Bronchial epithelial cell (primary cell): Measurements from ENCODE around the gene TUSC2. TPM values are rescaled to one million over a fixed set of nuclear protein-coding genes. Genes with fewer than 3 reads are reported as not detected.

ENCODE experiments used
- DNase-seq: peaks from one replicate; pipeline ENCODE4 v3.0.0-alpha.2; 2010; ENCODE audit warnings: low read depth
- FAIRE-seq: peaks from 2 replicates; lab custom pipeline; 2011; peaks lifted over from hg19 to GRCh38; lab: Jason Lieb, UNC
- H3K27me3 ChIP-seq: 2 replicates; pipeline ENCODE4 v1.5.1; 2011; ENCODE audit warnings: low read length; ENCODE audit not compliant: control insufficient read depth, insufficient read depth
- H3K36me3 ChIP-seq: 2 replicates; pipeline ENCODE4 v1.5.1; 2011; ENCODE audit warnings: low read length; ENCODE audit not compliant: control insufficient read depth, insufficient read depth
- H3K4me3 ChIP-seq: 2 replicates; pipeline ENCODE4 v1.5.1; 2011; ENCODE audit warnings: mild to moderate bottlenecking, low read depth, low read length, control low read depth
- CTCF ChIP-seq: IDR thresholded peaks from 2 replicates; pipeline ENCODE4 v1.5.1; 2011; ENCODE audit warnings: mild to moderate bottlenecking, moderate library complexity, low read length, control low read depth, inconsistent platforms; ENCODE audit not compliant: insufficient read depth, severe bottlenecking
- total RNA-seq: library from RNA; depleted of rRNA; stranded (reverse); fragments of >200 nt; gene quantifications from 2 replicates; pipeline ENCODE4 v1.2.1, GENCODE V29; 2014

The TUSC2 gene
- total RNA-seq, 1 donor from 2014 or later, result 21.9 TPM

DNA sequence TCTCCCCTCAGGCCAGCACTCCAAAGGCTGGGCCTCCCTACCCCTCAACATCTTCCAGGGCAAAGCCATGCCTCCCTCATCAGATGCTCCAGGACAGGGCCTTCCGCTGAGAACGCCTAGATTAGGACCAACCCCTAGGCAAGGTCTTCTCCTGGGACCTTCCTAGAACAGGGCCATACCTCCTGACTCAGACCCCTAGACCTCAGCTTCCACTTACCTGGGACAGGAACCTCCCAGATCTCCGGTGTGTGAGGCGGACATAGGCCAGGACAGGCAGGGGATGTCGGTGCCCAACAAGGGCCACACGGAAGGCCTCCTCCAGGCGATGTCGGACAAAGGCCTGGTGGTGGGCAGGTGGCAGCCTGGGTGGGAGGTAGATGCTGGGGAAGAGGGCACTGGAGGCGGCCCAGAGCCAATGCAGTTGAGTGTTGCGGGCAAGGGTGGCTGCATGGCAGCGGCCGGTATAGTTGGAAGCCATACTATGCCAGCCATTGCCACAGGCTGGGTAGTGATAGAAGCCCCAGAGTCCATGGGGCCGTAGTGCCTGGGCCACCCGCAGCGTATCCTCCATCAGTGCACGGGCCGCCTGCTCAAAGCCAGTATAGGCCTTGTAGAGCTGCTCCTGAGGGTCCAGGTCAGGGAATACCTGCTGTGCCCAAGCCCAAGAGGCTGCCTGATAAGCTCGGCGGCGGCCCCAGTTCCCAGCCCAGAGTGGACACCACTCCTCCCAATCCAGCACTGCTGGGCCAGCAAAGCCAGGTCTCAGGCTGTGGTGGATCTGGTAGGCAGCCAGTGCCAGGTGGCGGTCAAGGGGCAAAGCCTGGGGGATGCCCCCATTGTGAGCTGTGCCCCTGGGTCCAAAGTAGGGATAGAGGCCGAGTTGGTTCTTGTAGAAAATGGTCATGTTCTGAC, 33.3 kb downstream of the TUSC2 start:
- Histone ChIP-seq H3K36me3 (peaks cover 10% of the 10 kb centered on the region), H3K4me3 (no peak overlapping the region), H3K27me3 (no peaks in the 10 kb centered on the region)
- no peak for TF ChIP-seq CTCF
- no peak for FAIRE-seq
- DNase-seq, result no peak

DNA sequence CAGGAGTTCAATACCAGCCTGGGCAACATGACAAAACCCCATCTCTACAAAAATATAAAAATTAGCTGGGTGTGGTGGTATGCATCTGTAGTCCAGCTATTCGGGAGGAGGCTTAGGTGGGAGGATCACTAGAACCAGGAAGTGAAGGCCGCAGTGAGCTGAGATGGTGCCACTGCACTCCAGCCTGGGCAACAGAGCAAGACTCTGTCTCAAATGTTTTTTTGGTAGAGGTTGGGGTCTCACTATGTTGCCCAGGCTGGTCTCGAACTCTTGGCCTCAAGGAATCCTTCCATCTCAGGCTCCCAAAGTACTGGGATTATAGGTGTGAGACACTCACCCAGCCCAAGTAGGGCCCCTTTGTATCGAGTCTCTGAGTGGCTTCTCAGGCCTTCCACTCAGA, 33.9 kb downstream of the TUSC2 start:
- DNase-seq (no peak), FAIRE-seq (no peak)
- Histone ChIP-seq H3K27me3 (no peaks in the 10 kb centered on the region), H3K4me3 (no peak overlapping the region), H3K36me3 (peaks cover 16% of the 10 kb centered on the region)
- TF ChIP-seq CTCF, result no peak

- no peak overlapping the region for H3K4me3 ChIP-seq
- peaks cover 25% of the 10 kb centered on the region for H3K36me3 ChIP-seq
- no peak for TF ChIP-seq CTCF
- DNase-seq, result no peak
- no peaks in the 10 kb centered on the region for H3K27me3 ChIP-seq
- peak; percentile 18 for FAIRE-seq
Measured at GRCh38 chr3:50293079-50293801, 34.8 kb downstream of the TUSC2 start.

DNA sequence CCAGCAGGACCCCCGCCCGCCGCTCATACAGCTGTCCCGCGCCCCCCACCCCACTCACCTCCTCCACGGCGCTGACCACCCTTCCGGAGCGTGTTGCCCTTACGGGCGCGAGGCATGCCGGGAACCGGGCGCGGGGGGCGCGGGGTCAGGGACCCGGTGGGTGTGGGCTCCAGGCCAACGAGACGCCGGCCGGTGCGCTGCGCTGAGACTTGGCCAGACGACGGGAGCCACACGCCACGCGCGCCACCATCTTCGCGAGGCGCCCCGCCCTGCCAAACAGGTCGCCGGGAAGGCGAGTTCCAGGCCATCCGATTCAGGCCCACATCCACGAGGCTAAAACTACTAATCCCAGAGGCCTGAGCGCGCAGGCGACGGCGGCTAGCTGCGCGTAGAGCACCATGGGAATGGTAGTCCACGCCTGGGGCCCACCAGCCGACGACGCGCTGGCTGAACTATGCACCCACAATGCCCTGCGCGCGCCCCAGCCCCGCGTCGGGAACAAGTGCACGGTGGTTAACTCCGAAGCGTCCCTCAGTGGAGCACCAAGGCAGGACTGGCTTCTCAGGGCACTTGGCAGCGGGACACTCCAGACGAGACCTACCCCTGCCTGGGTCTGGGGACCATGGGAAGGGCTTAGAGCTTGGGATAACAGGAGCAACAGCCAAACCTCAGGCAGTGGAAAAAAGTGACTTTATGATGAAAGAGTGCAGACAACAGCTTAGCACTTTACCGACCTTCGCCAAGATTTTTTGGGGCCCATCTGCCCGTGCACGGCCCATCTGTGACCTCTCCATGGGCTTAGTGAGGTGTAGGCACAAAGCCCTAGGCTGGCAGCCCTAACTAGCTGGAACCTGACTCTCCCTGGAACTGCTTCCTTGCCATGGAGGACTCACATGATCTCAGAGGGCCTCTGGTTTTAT, 35.6 kb downstream of the TUSC2 start, which contains the start of gene IFRD2:
IFRD2 (minus strand) TSS at position 271 of the 920 bp plus-strand sequence; CDS start at position 116, 155 bp downstream.
- H3K4me3 ChIP-seq, result peak within 1 kb of the TSS; percentile 93
- DNase-seq (peak; percentile 93), FAIRE-seq (peak; percentile 23)
- peaks cover 31% of the 10 kb centered on the region for H3K36me3 ChIP-seq
- no peaks in the 10 kb centered on the region for H3K27me3 ChIP-seq
- TF ChIP-seq CTCF, result no peak

GRCh38 chr3:50290161-50290641, 37.8 kb downstream of the TUSC2 start:
- H3K36me3 ChIP-seq, result peaks cover 34% of the 10 kb centered on the region
- FAIRE-seq (no peak), DNase-seq (no peak)
- H3K4me3 ChIP-seq, result no peak overlapping the region
- TF ChIP-seq CTCF, result no peak
- H3K27me3 ChIP-seq, result no peaks in the 10 kb centered on the region
